Glomerular endothelial cell (primary cell): ENCODE results near the gene SLC35F1. TPM values are rescaled to one million over a fixed set of nuclear protein-coding genes. Genes with fewer than 3 reads are reported as not detected.
"Not testable (repeated sequence)": the region's sequence is repeated elsewhere in the genome, so short reads cannot be mapped to it uniquely, and the experiment has no call there.

ENCODE experiments used
- DNase-seq: peaks from one replicate; pipeline ENCODE4 v3.0.0-alpha.2; 2011; ENCODE audit warnings: low read depth, low spot score; ENCODE audit errors: extremely low read depth
- total RNA-seq: library from RNA; depleted of rRNA; stranded (reverse); fragments of >200 nt; gene quantifications from 2 replicates; pipeline ENCODE4 v1.2.3, GENCODE V29; 2015

SLC35F1 gene
- total RNA-seq: not detected in 2 replicates

DNA sequence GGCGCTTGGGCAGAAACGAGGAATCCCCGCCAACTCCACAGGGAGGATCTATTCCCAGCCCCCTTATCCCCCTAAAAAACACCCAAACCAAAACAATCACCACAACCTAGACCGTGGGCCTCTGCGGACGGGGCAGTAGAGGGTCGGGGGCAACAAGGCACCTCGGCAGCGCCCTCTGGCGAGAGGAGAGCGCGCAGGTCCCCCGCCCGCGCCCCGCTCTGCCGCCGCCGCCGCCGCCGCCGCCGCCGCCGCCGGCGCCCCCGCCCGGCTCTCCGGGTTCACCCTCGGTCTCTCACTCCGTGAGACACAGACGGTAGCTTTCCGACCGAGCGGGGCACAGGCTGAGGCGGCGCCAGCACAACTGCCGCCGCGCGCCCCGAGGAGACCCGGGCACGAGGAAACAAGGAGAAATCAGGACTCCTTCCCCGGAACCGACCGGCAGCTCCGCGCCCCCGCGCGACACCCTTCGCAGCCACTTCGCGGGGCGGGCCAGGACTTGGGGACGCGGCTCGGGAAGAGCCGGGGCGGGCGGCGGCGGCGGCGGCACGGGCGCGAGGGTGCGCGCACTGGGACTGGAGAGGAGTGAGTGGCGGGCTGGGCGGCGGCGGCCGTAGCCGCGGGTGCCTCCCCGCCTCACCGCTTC is at the start of gene SLC35F1:
SLC35F1 (plus strand) TSS at position 307 of the 643 bp plus-strand sequence.
- DNase-seq: no peak

DNA sequence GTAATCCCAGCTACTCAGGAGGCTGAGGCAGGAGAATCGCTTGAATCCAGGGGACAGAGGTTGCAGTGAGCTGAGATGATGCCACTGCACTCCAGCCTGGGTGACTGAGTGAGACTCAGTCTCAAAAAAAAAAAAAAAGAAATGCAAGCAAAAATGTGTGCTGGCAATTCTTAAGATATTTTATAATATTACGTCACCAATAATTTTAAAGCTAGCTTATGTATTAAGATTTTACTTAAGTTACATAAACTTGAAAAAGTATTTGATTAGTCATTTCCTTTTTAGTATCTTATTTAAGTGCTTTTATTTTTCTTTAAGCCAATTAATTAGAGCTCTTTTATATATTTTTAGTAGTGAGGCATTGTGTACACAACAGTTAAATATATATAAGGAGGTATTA is 48.5 kb upstream of the SLC35F1 start:
- not testable (repeated sequence) for DNase-seq

DNA sequence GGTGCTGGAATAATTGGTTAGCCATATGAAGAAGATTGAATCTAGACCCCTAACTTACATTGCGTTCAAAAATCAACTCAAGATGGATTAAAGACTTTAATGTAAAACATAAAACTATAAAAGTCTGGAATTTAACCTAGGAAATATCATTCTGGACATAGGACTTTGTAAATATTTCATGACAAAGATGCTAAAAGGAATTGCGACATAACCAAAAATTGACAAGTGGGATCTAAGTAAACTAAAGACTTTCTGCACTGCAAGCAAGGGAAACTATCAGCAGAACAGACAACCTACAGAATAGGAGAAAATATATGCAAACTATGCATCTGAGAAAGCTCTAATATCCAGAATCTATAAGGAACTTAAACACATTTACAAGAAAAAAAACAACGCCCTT is 45.5 kb upstream of the SLC35F1 start:
- DNase-seq: no peak

DNA sequence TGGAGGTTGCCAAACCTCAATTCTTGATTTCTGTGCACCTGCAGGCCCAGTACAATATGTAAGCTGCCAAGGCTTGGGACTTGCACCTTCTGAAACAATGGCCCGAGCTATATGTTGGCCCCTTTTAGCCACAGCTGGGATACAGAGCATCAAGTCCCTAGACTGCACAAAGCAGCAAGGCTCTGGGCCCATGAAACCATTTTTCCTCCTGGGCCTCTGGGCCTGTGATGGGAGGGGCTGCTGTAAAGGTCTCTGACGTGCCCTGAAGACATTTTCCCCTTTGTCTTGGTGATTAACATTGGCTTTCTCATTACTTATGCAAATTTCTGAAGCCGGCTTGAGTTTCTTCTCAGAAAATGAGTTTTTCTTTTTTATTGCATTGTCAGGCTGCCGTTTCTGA is 40.5 kb upstream of the SLC35F1 start:
- DNase-seq: no peak

DNA sequence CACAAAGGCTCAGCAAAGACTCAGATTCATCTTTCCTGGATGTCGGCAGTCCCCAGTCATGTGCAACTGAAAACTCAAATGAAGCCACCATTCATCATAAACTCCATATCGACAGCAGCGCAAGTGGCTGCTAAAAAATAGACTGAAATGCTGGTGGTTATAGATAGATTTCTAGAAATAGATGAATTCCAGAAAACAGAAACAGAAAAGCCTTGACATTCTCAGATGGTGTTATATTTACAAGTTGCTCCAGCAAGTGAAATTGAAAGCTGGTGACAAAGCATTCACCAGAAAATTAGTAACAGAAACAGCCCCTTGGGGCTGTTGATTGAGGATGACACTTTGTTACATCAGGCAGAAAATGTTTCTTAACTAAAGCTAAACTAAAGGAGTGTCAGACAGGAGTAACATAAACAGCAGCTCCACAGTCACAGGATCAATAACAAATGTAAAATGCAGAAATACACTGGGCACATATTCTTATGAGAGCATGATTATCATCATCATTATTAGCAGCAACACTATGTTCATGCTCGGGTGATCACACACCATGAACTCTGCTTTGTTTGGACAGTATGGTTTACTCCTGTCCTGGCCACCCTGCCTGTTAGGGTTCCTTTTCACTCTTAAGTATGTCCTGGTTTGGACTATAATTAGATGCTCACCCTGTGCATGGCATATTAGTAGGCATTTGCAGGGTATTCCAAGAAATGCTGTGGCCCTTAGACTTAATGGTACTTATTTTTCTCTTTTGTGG is 36.4 kb upstream of the SLC35F1 start:
- DNase-seq: no peak

DNA sequence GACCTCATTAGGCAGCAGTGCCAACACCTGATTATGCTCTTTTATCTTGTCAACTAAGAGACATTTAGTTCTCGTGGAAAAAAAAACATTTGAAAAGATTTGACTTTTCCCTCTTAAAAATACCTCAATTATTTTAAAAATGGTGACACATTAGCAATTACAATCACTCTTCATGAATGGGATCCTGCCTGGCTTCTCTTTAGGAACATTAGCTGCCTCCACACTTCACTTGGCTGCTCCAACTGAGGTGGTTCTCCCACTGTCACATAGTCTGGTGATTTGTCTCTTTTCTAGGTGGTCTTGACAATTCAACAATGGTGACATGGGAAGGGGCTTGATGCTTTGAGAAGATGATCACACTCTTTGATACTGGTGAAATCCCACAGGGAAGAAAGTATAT is 26.2 kb upstream of the SLC35F1 start:
- DNase-seq: no peak

DNA sequence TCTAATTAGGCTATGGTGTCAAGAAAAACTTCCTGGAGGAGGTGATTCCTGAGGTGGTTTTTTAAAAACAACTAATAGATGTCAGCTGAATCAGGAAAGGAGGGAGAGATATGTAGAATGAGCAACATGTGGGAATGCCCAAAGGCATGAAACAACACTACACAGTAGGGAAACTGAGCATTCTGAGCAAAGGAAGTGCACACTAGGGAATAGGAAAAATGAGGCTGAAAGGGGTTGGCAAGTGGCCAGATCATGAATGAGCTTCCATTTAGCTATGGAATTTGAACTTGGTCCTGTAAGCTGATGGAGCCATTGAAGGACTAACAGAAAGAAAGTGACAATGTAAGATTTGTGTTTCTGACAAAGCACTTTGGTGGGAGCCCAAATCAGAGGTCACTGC is 16.9 kb upstream of the SLC35F1 start:
- no peak for DNase-seq

DNA sequence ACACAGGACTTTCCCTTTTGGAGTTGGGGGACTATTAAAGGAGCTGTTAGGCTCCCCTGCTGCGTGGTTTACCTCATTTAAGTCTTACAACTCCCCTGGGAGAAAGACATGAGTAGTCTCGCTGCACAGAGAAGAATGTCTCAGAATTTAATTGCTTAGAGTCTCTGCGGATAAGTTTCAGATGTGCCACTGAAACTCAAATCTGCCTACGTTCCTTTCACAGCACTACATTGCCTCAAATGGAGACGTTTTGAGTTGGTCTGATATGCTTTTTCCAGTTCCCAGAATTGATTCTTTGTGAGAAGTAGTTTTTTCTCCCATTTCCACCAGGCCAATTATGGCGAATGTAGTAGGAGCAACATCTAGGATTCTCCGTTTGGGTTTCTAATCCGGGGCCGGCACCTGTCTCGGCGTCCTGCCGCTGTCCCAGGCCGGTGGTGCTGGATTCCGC is 532 bp upstream of the SLC35F1 start:
- no peak for DNase-seq

DNA sequence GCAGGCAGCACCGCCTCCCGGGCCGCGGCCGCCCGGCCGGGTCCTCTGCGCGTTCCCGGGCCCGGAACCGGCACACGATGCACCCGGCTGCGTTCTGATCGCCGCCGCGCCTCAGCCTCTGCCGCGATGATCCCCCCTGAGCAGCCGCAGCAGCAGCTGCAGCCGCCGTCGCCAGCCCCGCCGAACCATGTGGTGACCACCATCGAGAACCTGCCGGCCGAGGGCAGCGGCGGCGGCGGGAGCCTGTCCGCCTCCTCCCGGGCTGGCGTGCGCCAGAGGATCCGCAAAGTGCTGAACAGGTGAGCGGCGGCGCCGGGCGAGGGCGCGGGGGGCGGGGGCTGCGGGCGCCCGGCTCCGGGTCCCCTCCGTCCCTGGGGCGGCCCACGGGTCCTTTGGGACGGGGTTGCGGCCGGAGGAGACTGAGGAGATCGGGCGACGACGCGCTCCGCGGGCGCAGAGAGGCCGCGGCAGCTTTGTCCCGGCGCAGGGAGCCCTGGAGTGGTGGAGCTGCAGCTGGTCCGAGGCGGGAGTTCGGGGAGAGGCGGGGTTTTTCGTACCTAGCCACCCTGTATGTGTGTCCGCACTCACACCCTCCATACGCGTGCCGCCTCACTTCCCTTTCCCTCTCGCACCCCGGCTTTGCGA is 659 bp downstream of the SLC35F1 start:
- DNase-seq: no peak

DNA sequence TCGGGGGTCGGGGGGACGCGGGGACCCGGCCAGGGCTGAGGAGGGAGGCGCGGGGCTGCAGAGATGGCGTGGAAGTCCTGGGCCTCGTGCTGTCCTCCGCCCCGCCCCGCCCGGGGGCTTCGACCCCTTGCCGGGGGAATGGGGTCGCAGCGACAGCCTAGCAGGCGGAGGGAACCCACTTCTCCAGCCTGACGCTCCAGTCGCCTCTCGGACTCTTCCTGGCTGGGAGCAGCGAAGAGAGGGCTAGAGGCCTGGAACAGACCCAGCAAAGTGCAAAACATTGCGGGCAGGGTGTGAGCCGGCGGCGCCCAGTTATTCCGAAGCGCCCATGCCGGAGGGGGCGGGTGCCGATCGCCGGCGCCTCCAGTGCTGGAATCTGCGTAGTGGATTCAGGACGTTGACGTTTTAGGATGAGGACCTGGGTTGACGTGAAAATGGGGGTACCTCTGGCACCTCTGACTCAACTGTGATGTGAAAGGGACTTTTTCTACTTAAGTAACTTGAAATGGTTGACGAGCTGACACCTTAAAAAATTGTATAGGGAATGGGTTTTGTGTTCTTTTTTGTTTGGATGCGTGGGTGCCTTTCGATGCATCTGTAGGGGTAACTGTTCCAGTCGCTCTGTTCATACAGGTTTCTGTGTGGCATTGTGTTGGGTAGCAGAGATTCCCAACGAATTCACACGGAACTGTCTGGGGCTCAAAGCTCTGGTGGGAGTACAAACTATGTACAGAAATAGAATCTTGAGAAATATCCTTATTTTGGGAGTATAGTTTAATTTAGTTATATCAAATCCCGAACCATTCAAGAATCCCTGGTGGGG is 1.4 kb downstream of the SLC35F1 start:
- no peak for DNase-seq

DNA sequence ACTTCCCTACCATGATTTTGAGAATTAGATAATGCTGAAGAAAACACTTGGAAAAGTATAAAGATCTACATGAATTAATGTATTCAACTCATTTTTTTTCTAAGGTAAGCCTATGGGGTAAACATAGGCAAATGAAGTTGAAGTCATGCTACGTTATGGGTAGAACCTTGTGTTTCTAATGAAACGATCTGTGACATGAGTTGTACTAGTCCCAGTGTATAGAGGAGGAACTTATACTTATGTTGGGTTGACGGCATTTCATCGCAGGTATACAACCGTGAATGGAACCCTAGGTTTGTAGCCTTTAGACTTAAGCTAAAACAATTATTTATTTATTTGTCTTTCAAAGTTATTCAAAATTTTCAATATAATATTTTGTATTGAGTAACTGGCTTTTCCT is 2.6 kb downstream of the SLC35F1 start:
- no peak for DNase-seq

DNA sequence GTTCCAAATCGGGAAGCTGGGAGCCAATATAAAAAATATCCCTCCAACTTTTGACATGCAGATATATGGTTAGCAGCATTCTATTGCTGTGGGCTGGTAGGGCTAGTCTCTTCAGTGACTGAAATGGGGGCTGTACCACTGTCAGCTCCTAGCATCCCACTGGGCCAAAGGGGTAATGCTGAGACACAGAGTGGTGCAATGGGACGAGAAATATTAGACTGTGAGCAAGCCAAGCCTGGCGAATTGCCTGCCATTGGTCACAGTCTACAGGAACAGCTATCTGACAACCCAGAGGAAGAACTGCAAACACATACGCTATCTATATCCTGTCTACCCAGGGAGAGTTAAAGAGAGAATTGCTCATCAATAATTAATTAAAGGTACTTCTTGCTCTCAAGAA is 3.5 kb downstream of the SLC35F1 start:
- no peak for DNase-seq

DNA sequence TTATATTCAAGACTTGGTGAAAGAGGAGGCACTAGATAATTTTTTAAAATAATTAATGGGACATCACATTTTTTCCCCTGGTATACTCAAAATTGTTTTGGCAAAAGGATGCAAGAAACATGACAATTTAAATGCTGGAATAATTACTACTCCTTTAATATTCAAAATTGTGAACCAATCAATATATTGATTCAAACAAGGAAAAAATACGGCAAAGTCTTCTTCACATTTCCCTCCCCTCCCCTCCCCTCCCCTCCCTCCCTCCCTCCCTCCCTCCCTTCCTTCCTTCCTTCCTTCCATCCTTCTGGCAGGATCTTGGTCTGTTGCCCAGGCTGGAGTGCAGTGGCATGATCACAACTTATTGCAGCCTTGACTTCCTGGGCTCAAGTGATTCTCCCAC is 4.1 kb downstream of the SLC35F1 start:
- no peak for DNase-seq

DNA sequence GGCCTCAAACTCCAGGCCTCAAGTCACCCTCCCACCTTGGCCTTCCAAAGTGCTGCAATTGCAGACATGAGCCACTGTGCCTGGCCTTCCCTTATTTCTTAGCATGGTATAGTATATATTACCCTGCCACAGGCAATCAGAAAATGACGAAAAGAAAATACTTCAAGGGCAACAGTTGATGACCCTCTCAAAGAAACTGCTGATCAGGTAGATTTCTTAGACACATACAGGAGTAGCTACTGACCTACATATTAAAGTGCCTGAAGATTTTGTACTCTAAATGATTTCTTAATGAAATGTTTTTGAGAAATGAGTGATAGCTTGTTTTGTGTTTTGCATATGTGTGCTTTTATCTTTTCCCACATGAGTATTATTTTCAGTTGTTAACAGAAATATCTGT is 4.6 kb downstream of the SLC35F1 start:
- DNase-seq: no peak

DNA sequence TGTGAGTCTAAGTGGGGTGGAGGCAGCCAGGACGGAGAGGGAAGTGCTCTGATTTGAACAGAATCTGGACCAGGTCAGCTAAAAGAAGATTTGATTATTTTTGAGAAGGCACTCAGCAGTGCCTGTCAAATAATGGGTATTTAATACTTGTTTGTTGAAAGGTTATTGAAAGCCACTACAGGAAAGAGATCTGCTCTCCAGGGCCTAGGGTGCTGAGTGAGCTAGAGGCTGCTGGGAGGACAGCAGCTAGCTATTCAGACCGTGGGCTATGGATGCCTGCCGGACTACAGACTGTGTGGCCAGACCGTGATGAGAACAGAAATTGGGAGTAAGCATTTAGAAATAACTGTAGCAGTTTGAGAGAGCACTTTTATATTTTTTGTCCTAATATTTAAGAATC is 8.8 kb downstream of the SLC35F1 start:
- no peak for DNase-seq

DNA sequence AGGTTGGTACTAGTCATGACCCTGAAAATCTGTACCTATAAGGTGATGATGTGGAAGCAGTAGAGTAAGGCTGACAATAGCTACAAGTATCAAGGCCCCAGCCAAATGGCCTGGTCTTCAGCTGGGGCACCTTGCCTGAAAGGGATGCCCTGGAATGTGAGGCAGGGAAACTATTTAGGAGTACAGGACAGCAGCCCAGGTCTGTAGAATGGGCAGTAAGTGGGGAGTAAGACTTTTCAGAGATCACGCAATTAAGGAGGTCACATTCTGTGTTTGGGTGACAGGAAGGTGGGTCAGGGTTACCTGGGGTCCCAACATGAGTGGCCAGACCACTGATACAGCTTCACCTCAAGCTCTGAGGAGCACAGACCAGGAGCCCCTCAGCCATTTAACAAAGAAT is 9.4 kb downstream of the SLC35F1 start:
- DNase-seq: no peak

DNA sequence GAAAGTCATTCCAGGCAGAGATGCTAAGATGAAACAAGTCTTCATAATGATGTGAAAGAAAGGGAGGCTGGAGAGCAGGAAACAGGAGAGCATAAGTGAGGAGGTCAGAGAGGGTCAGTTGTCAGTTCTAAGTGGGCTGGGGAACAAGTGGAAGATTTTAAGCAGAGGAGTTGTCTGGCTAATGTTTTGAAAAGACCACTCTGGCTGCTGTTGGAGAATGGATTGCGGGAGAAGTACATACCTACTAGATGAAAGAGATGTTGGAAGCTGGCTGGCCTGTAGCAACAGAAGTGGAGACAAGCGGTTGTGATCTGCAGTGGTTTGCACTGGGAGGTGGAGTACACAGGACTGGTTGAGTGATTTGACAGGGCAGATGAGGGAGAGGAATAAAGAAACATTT is 10.1 kb downstream of the SLC35F1 start:
- DNase-seq: no peak

DNA sequence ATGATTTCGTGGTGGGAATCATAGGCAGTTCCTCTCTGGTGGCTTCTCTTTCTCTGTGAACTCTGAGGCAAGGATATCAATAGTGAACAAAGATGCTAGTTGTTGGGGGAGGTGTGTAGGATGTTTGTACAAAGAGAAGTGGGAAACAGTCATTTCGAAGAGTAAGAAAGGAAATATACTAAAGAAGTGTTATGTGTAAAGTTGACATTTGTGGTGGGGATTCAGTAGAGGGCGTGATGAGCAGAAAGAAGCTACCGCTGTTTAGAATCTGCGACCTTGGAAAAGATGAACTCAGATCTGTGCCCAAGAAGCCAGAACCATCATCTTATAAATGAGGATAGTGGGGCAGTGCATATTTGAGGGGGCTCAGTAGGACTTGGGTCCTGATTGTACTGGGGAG is 11.4 kb downstream of the SLC35F1 start:
- DNase-seq: no peak

DNA sequence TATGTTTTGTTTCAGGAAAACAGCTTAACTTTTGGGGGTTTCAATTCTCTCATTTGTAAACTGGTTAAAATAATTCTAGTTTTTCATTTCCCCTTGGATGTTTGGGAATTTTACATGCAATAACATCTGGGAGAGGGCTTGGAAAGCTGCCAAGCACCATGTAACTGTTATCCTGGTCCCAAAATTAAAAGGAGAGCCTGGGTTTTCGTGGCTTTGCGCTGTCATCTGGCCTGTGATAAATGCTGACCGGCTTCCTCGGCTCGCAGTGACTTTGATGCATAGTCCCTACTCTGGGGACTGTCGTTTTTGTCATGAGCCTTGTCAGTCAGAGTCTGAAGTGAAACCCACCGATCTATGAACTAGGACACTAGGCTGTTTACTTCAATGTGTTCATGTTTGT is 12.2 kb downstream of the SLC35F1 start:
- no peak for DNase-seq

DNA sequence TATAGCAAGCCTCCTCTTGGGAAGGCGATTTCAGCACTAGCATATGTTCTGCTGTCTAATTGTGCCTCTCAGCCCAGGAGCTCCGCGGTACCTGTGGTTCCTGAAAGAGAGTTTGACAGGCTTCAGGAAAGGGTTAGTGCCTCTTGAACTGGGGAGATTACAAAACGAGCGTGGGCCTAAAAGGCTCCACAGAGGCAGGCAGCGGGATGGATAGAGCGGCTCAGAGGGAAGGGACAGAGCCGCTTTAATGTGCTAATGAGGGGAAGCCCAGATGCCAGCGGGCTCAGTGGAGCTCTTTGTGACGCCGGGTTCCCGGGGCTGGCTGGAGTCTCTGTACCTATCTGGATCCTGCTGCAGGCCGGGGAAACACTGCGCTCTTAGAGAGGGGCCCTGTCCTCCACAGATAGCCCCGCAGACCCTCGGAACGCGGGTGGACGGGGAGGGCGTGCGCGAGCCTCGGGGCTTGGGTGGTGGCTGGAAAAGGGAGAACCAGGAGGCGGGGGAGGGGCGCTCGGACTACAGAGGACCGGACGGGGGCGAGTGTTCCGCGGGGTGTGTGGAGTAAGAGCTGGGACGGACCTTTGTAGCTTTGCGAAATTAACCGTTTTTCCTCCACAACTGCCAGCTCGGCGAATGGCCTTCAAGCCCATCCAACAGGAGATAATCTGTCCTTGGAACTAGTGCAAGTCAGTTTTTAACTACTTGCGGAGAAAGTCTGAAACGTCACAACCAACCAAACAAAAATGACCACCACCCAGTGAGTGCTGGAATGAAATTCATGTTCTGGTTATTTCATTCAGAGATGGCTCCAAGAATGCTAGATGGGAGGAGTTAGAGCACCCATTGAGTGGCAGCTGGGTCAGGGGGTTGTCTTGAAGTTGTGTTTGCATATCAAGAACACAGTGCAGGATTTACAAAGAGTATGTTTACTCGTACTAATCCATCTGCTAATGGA is 13.0 kb downstream of the SLC35F1 start:
- DNase-seq: no peak
